Cardiac septum (tissue), 1 donor: Measurements from ENCODE around the gene DLX2. TPM values are rescaled to one million over a fixed set of nuclear protein-coding genes. Genes with fewer than 3 reads are reported as not detected.

Experiments used
- DNase-seq: peaks from one replicate; pipeline ENCODE4 v3.0.0-alpha.2; 2020; ENCODE audit warnings: low spot score
- intact Hi-C: fragments of 100-400 bp; cut with DNase I; formaldehyde crosslinking; loops from one replicate; pipeline ENCODE4 v1.14.0; 2022
- total RNA-seq: library from RNA; stranded (reverse); fragmentation: NEBNext Ultra II Directional; extraction: Animal tissue kit (Norgen Biotek cat#: 25700); gene quantifications from one replicate; pipeline ENCODE4 v1.2.1, GENCODE V29; 2021
- donor health status: DM: no; HTN: no; CAD: no.

The DLX2 gene
- total RNA-seq, 1 donor from 2014 or later: not detected

- intact Hi-C loops: no loop called here
These were observed 5.8 kb downstream of the DLX2 start for GRCh38 chr2:172096626-172097547.

GRCh38 chr2:172095905-172096625 is 6.6 kb downstream of the DLX2 start:
- intact Hi-C loops: no loop called here
- DNase-seq: no peak

More at GRCh38 chr2:172096626-172097547, 5.8 kb downstream of the DLX2 start:
- no peak for DNase-seq

GRCh38 chr2:172095146-172095904 is 7.4 kb downstream of the DLX2 start:
- DNase-seq: no peak
- intact Hi-C loops: no loop called here

- intact Hi-C loops: no loop called here
- DNase-seq: no peak
These were observed 8.2 kb downstream of the DLX2 start for GRCh38 chr2:172094294-172095145.

GRCh38 chr2:172093416-172094293 is 9.0 kb downstream of the DLX2 start:
- intact Hi-C loops: no loop called here
- no peak for DNase-seq

GRCh38 chr2:172092716-172093415 is 9.8 kb downstream of the DLX2 start:
- intact Hi-C loops: no loop called here
- DNase-seq: no peak

GRCh38 chr2:172091761-172092566 is 10.7 kb downstream of the DLX2 start:
- intact Hi-C loops: no loop called here
- no peak for DNase-seq

GRCh38 chr2:172091000-172091641 is 11.6 kb downstream of the DLX2 start:
- no peak for DNase-seq
- intact Hi-C loops: no loop called here

- intact Hi-C loops: no loop called here
- no peak for DNase-seq
These were observed 12.4 kb downstream of the DLX2 start for GRCh38 chr2:172090044-172090961.

GRCh38 chr2:172089633-172090032 is 13.1 kb downstream of the DLX2 start:
- no peak for DNase-seq
- intact Hi-C loops: loop anchor here (10.0 kb wide), 1 partner anchor 165 kb away; the partner anchor contains the start of gene HAT1

GRCh38 chr2:172089005-172089504 is 13.6 kb downstream of the DLX2 start:
- no peak for DNase-seq
- intact Hi-C loops: loop anchor here (10.0 kb wide), 1 partner anchor 164 kb away; the partner anchor contains the start of gene HAT1

GRCh38 chr2:172088245-172089004 is 14.3 kb downstream of the DLX2 start:
- DNase-seq: no peak
- intact Hi-C loops: loop anchor here (10.0 kb wide), 1 partner anchor 164 kb away; the partner anchor contains the start of gene HAT1

GRCh38 chr2:172087780-172088244 is 14.9 kb downstream of the DLX2 start:
- DNase-seq: no peak
- intact Hi-C loops: loop anchor here (10.0 kb wide), 1 partner anchor 163 kb away; the partner anchor contains the start of gene HAT1
